CD4-positive, alpha-beta T cell treated with Interleukin-4 for 1 hour (primary cell): ENCODE results near the gene COL11A1.

Experiments used
- DNase-seq, 2 donors: peaks; one replicate each; pipeline ENCODE4 v3.0.0-alpha.2; 2020 to 2022

COL11A1 gene

GRCh38 chr1:102897557-102897956 is 210.8 kb downstream of the COL11A1 start:
- no peak for DNase-seq

- no peak for DNase-seq
Measured at GRCh38 chr1:102896771-102897170, 211.6 kb downstream of the COL11A1 start.

- no peak for DNase-seq
Measured at GRCh38 chr1:102896286-102896685, 212.0 kb downstream of the COL11A1 start.

- DNase-seq = no peak
Measured at GRCh38 chr1:102891868-102892625, 216.3 kb downstream of the COL11A1 start.

GRCh38 chr1:102886638-102887037 is 221.7 kb downstream of the COL11A1 start:
- no peak for DNase-seq

GRCh38 chr1:102884238-102884637 is 224.1 kb downstream of the COL11A1 start:
- DNase-seq = no peak

- DNase-seq = no peak
Measured at GRCh38 chr1:102879439-102879993, 228.8 kb downstream of the COL11A1 start.

GRCh38 chr1:102875756-102876155 is 232.6 kb downstream of the COL11A1 start:
- DNase-seq = no peak

- DNase-seq = no peak
Measured at GRCh38 chr1:102872526-102872925, 235.8 kb downstream of the COL11A1 start.

- no peak for DNase-seq
Measured at GRCh38 chr1:102872097-102872496, 236.2 kb downstream of the COL11A1 start.

- no peak for DNase-seq
Measured at GRCh38 chr1:102863704-102864103, 244.6 kb downstream of the COL11A1 start.

GRCh38 chr1:102861247-102861646 is 247.1 kb downstream of the COL11A1 start:
- DNase-seq = no peak

- no peak for DNase-seq
Measured at GRCh38 chr1:102858695-102859094, 249.6 kb downstream of the COL11A1 start.

- DNase-seq = no peak
Measured at GRCh38 chr1:102857251-102857650, 251.1 kb downstream of the COL11A1 start.

- no peak for DNase-seq
Measured at GRCh38 chr1:102853701-102854187, 254.6 kb downstream of the COL11A1 start.

- no peak for DNase-seq
Measured at GRCh38 chr1:102853136-102853535, 255.2 kb downstream of the COL11A1 start.

- DNase-seq = no peak
Measured at GRCh38 chr1:102852613-102853012, 255.7 kb downstream of the COL11A1 start.

- no peak for DNase-seq
Measured at GRCh38 chr1:102851616-102852015, 256.7 kb downstream of the COL11A1 start.

- DNase-seq = no peak
Measured at GRCh38 chr1:102842606-102843005, 265.7 kb downstream of the COL11A1 start.

- no peak for DNase-seq
Measured at GRCh38 chr1:102840741-102841140, 267.6 kb downstream of the COL11A1 start.

- no peak for DNase-seq
Measured at GRCh38 chr1:102838016-102838415, 270.3 kb downstream of the COL11A1 start.

- DNase-seq = no peak
Measured at GRCh38 chr1:102837551-102837950, 270.8 kb downstream of the COL11A1 start.

GRCh38 chr1:102836991-102837390 is 271.3 kb downstream of the COL11A1 start:
- DNase-seq = no peak

GRCh38 chr1:102834688-102835320 is 273.5 kb downstream of the COL11A1 start:
- DNase-seq = no peak
